HepG2 (cell line): Measurements from ENCODE around the gene SLC41A1. TPM values are rescaled to one million over a fixed set of nuclear protein-coding genes. Genes with fewer than 3 reads are reported as not detected.
"Not testable (repeated sequence)": the region's sequence is repeated elsewhere in the genome, so short reads cannot be mapped to it uniquely, and the experiment has no call there.

Source experiments
- ATAC-seq: fragments of 200-7000 bp; cut with Tn5 transposase; 3 replicates; pipeline ENCODE4 v1.9.1; 2020; ENCODE audit warnings: mild to moderate bottlenecking, moderate library complexity
- BruUV-seq: library from RNA; stranded (reverse); fragments of 400-500 nt; replicated peaks from 2 replicates; lab custom pipeline; 2021; lab: Mats Ljungman, UMichigan
- CTCF ChIA-PET: fragments of 300-600 bp; formaldehyde crosslinking; extraction: SDS; loops from one replicate; lab custom pipeline; 2021; ENCODE audit warnings: low total read pairs, inconsistent platforms, low intra/inter-chr PET ratio; lab: Yijun Ruan, JAX
- POLR2A ChIA-PET: fragments of 350-600 bp; sonication (Branson Sonifier 250); formaldehyde crosslinking; loops from one replicate; lab custom pipeline; 2020; ENCODE audit warnings: antibody characterized with exemption, inconsistent platforms; lab: Yijun Ruan, JAX
- DNase-seq: peaks from one replicate; pipeline ENCODE4 v3.0.0-alpha.2; 2015; ENCODE audit warnings: low spot score
- FAIRE-seq: peaks from 3 replicates; lab custom pipeline; 2011; peaks lifted over from hg19 to GRCh38; lab: Jason Lieb, UNC
- H2AFZ ChIP-seq: one replicate; pipeline ENCODE4 v1.6.1; 2011; ENCODE audit warnings: low read length, inconsistent platforms
- H3K27ac ChIP-seq: fragments of 300-600 bp; 3 replicates; pipeline ENCODE4 v1.8.0; 2011; ENCODE audit warnings: mixed run types, mild to moderate bottlenecking, mixed read lengths, low read length, inconsistent platforms; ENCODE audit not compliant: insufficient read depth; ENCODE audit errors: extremely low read length
- H3K27me3 ChIP-seq, 2 experiments: fragments of 200-600 bp in 1 of 2; 2 replicates in 1 of 2; 3 replicates in 1 of 2; pipeline versions ENCODE4 v1.6.0 to v1.8.0; 2011; ENCODE audit warnings: low read length in 2 of 2, mild to moderate bottlenecking in 2 of 2, moderate library complexity in 2 of 2, inconsistent platforms in 1 of 2; ENCODE audit not compliant: insufficient read depth in 2 of 2, control insufficient read depth in 1 of 2
- H3K36me3 ChIP-seq, 2 experiments: fragments of 200-600 bp in 1 of 2; replicated peaks in 1 of 2; 2 replicates in 1 of 2; 3 replicates in 1 of 2; pipeline versions ENCODE4 v1.5.1 to v1.8.0; 2011; ENCODE audit warnings: low read length in 2 of 2, inconsistent platforms in 1 of 2; ENCODE audit not compliant: insufficient read depth in 2 of 2, control insufficient read depth in 1 of 2
- H3K4me1 ChIP-seq: 2 replicates; pipeline ENCODE4 v1.5.1; 2012; ENCODE audit warnings: low read length, inconsistent platforms; ENCODE audit not compliant: insufficient read depth
- H3K4me2 ChIP-seq: 2 replicates; pipeline ENCODE4 v1.6.0; 2011; ENCODE audit warnings: low read depth, low read length, inconsistent platforms
- H3K4me3 ChIP-seq, 3 experiments: fragments of 200-600 bp in 1 of 3; sonication (generic), shearing (Covaris generic) in 1 of 3; replicated peaks in 1 of 3; 2 replicates each; pipeline ENCODE4 v1.5.1; 2011 to 2016; ENCODE audit warnings: low read length in 3 of 3, inconsistent platforms in 2 of 3, low read depth in 2 of 3, mild to moderate bottlenecking in 2 of 3, control low read depth in 1 of 3, mixed read lengths in 1 of 3; ENCODE audit not compliant: insufficient read depth in 1 of 3
- H3K79me2 ChIP-seq: one replicate; pipeline ENCODE4 v1.6.1; 2011; ENCODE audit warnings: low read length, inconsistent platforms; ENCODE audit not compliant: insufficient read depth
- H3K9ac ChIP-seq: 2 replicates; pipeline ENCODE4 v1.6.0; 2011; ENCODE audit warnings: mild to moderate bottlenecking, low read depth, low read length, inconsistent platforms; ENCODE audit not compliant: insufficient read depth
- H3K9me3 ChIP-seq: 2 replicates; pipeline ENCODE4 v1.5.1; 2012; ENCODE audit warnings: mild to moderate bottlenecking, low read length
- H4K20me1 ChIP-seq: 2 replicates; pipeline ENCODE4 v1.6.0; 2011; ENCODE audit warnings: inconsistent platforms, mild to moderate bottlenecking, low read length, moderate library complexity; ENCODE audit not compliant: insufficient read depth
- FOSL2 ChIP-seq: sonication (generic); formaldehyde crosslinking; IDR thresholded peaks from 2 replicates; pipeline ENCODE4 v1.4.0; 2020; ENCODE audit warnings: missing genetic modification reagents
- GTF3A ChIP-seq: sonication (generic); formaldehyde crosslinking; conservative IDR thresholded peaks from 2 replicates; pipeline ENCODE4 v1.4.0; 2020; ENCODE audit warnings: mild to moderate bottlenecking, missing genetic modification reagents
- KLF12 ChIP-seq: sonication (generic); formaldehyde crosslinking; IDR thresholded peaks from 2 replicates; pipeline ENCODE4 v1.4.0; 2020; ENCODE audit warnings: missing genetic modification reagents, borderline replicate concordance
- ZKSCAN1 ChIP-seq: fragments of 150-350 bp; IDR thresholded peaks from 2 replicates; pipeline ENCODE4 v1.6.1; 2014; ENCODE audit warnings: low read length
- ZNF143 ChIP-seq: sonication (generic); formaldehyde crosslinking; IDR thresholded peaks from 2 replicates; pipeline ENCODE4 v1.4.0; 2020; ENCODE audit warnings: missing genetic modification reagents
- ZNF251 ChIP-seq: sonication (generic); formaldehyde crosslinking; IDR thresholded peaks from 2 replicates; pipeline ENCODE4 v1.9.0; 2021; ENCODE audit warnings: mild to moderate bottlenecking, missing genetic modification reagents
- ZNF383 ChIP-seq: sonication (generic); formaldehyde crosslinking; IDR thresholded peaks from 2 replicates; pipeline ENCODE4 v1.4.0; 2020; ENCODE audit warnings: missing genetic modification reagents, mild to moderate bottlenecking, borderline replicate concordance
- ZNF720 ChIP-seq: sonication (generic); formaldehyde crosslinking; IDR thresholded peaks from 2 replicates; pipeline ENCODE4 v1.4.0; 2020; ENCODE audit warnings: missing genetic modification reagents
- WGBS: methylation state at CpG from one replicate; pipeline ENCODE4 v1.1.6; 2017; ENCODE audit warnings: low lambda C conversion rate; 5-methylcytosine and 5-hydroxymethylcytosine counted together
- in situ Hi-C: cut with HindIII; loops from 2 replicates; pipeline ENCODE4 v1.10.0; 2017; ENCODE audit warnings: low pct_unique_long_range_greater_than_20kb; ENCODE audit not compliant: extremely low pct_ligation_motif_present
- intact Hi-C: fragments of 100-400 bp; cut with micrococcal nuclease; formaldehyde crosslinking; loops from one replicate; pipeline ENCODE4 v1.10.0; 2022; ENCODE audit not compliant: unreplicated experiment
- polyA plus RNA-seq, 8 experiments: library from polyadenylated mRNA; depleted of rRNA in 3 of 8; stranded (reverse) in 7 of 8; unstranded in 1 of 8; fragments of >200 nt; fragmentation: Illumina TruSeq in 4 of 8; extraction: Trizol in 4 of 8; gene quantifications; 2 replicates each; pipeline versions ENCODE4 v1.2.1 to v1.2.3, GENCODE V29; 2011 to 2016; ENCODE audit warnings: low read depth in 4 of 8, missing spikeins in 1 of 8, mixed read lengths in 1 of 8; ENCODE audit not compliant: insufficient read depth in 1 of 8
- total RNA-seq, 5 experiments: library from RNA; depleted of rRNA; stranded (reverse); fragments of >200 nt; fragmentation: Illumina TruSeq; extraction: Trizol; gene quantifications; 2 replicates each; pipeline ENCODE4 v1.2.3, GENCODE V29; 2016; ENCODE audit warnings: low read depth in 1 of 5
- TF ChIP-seq, protein P1 (sequence below): sonication (generic); formaldehyde crosslinking; IDR thresholded peaks from 2 replicates; pipeline ENCODE4 v1.4.0; 2020; ENCODE audit warnings: mild to moderate bottlenecking, missing genetic modification reagents
- TF ChIP-seq, protein P2 (sequence below): sonication (generic); formaldehyde crosslinking; IDR thresholded peaks from 2 replicates; pipeline ENCODE4 v1.9.0; 2021; ENCODE audit warnings: missing genetic modification reagents, borderline replicate concordance

SLC41A1 gene
- total and polyA plus RNA-seq, 2 of the 13 experiments (the other 11 are each of a cell fraction or from before 2014, with no cell fraction given): 2.2 to 4.6 TPM

DNA sequence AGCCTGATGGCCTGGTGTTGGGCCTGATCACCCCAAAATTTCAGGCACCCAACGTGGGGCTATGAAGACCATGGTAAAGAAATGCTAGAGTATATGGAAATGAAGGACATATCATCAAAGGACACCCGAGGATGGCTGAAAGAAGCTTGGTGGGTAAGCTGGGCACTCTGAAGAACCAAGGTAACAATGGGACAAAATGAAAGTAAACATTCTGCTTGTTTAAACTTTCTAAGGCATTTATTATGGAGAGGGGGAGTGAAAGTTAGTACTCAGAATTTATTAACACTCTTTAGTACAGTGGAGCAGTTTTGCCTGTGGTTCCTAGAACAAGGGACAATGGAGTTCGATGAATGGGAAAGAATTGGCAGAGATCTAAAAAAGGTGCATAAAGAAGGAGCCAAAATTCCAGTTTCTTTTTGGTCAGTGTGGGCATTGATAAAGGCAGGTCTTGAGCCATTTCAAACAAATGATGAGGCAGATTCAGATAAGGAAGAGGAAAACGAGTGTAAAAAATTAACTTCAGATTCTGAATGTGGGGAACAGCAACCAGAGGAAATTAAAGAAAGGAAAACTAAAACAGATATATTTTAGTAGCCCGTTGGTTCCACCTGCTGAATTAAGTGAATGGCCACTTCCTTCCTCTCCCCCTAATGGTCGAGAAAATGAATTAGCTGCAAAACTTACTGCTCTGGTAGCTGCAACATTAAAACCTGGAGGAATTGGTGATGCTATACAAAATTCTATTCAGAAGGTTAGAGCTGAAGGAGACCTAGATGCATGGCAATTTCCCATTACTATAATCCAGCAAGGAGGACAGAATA, 45.4 kb upstream of the SLC41A1 start:
- H3K27me3 ChIP-seq: no peaks in the 10 kb centered on the region
- CTCF ChIA-PET: no interaction called here
- TF ChIP-seq ZNF720 (CRISPR knock-in tag) (no peak), KLF12 (CRISPR knock-in tag) (no peak), ZNF251 (CRISPR knock-in tag) (no peak), GTF3A (CRISPR knock-in tag) (no peak), ZKSCAN1 (no peak), ZNF383 (CRISPR knock-in tag) (no peak), FOSL2 (CRISPR knock-in tag) (no peak), ZNF143 (CRISPR knock-in tag) (no peak)
- TF ChIP-seq, protein P1, sequence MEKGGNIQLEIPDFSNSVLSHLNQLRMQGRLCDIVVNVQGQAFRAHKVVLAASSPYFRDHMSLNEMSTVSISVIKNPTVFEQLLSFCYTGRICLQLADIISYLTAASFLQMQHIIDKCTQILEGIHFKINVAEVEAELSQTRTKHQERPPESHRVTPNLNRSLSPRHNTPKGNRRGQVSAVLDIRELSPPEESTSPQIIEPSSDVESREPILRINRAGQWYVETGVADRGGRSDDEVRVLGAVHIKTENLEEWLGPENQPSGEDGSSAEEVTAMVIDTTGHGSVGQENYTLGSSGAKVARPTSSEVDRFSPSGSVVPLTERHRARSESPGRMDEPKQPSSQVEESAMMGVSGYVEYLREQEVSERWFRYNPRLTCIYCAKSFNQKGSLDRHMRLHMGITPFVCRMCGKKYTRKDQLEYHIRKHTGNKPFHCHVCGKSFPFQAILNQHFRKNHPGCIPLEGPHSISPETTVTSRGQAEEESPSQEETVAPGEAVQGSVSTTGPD: no peak
- TF ChIP-seq, protein P2, sequence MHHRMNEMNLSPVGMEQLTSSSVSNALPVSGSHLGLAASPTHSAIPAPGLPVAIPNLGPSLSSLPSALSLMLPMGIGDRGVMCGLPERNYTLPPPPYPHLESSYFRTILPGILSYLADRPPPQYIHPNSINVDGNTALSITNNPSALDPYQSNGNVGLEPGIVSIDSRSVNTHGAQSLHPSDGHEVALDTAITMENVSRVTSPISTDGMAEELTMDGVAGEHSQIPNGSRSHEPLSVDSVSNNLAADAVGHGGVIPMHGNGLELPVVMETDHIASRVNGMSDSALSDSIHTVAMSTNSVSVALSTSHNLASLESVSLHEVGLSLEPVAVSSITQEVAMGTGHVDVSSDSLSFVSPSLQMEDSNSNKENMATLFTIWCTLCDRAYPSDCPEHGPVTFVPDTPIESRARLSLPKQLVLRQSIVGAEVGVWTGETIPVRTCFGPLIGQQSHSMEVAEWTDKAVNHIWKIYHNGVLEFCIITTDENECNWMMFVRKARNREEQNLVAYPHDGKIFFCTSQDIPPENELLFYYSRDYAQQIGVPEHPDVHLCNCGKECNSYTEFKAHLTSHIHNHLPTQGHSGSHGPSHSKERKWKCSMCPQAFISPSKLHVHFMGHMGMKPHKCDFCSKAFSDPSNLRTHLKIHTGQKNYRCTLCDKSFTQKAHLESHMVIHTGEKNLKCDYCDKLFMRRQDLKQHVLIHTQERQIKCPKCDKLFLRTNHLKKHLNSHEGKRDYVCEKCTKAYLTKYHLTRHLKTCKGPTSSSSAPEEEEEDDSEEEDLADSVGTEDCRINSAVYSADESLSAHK: no peak
- DNase-seq (no peak), ATAC-seq (no peak), FAIRE-seq (no peak)
- POLR2A ChIA-PET: no interaction called here
- in situ Hi-C loops: no loop called here
- H3K27ac ChIP-seq: no peak overlapping the region
- intact Hi-C loops: no loop called here
- no TSS peak for BruUV-seq
- no peaks in the 10 kb centered on the region for H3K79me2 ChIP-seq
- H3K9me3 ChIP-seq: no peaks in the 10 kb centered on the region
- WGBS: 2% methylated on average over 6 of the region's 6 CpGs
- H3K36me3 ChIP-seq: no peaks in the 10 kb centered on the region
- no peaks in the 10 kb centered on the region for H4K20me1 ChIP-seq
- H3K9ac ChIP-seq: no peak overlapping the region
- no peak overlapping the region for H2AFZ ChIP-seq
- H3K4me3 ChIP-seq: no peak overlapping the region
- H3K4me1 ChIP-seq: no peaks in the 10 kb centered on the region
- H3K4me2 ChIP-seq: no peak overlapping the region; the same call in 1 of the 2 replicates

- H3K27ac ChIP-seq, H3K27me3 ChIP-seq, H3K9ac ChIP-seq, H3K79me2 ChIP-seq, H3K4me1 ChIP-seq, BruUV-seq, H3K4me2 ChIP-seq, H2AFZ ChIP-seq, intact Hi-C loops, H3K9me3 ChIP-seq, FAIRE-seq, DNase-seq, H4K20me1 ChIP-seq, H3K36me3 ChIP-seq, in situ Hi-C loops, H3K4me3 ChIP-seq, ATAC-seq, CTCF ChIA-PET, POLR2A ChIA-PET: not testable (repeated sequence)
- 0% methylated on average over 2 of the region's 2 CpGs for WGBS
Observed at GRCh38 chr1:205857501-205857900, 44.5 kb upstream of the SLC41A1 start.
